Daoy (cell line): ENCODE measurements around the gene NDC1. TPM values are rescaled to one million over a fixed set of nuclear protein-coding genes. Genes with fewer than 3 reads are reported as not detected.

Experiments
- total RNA-seq: library from RNA; depleted of rRNA; stranded (reverse); fragments of >200 nt; shearing (Covaris generic); gene quantifications from 2 replicates; pipeline ENCODE4 v1.2.3, GENCODE V29; 2014; rRNA removed

NDC1 gene
- total RNA-seq, 1 experiment from 2014 or later, result 89.1 TPM

Other genes with a start within 250 kb of the NDC1 start
- gene GLIS1, start 99.1 kb downstream of the NDC1 start, total RNA-seq, result 3.0 and 4.7 TPM in 2 replicates
- 19.7 and 20.9 TPM in 2 replicates for gene YIPF1, start 51.5 kb upstream of the NDC1 start, total RNA-seq
- gene DIO1, start 55.9 kb upstream of the NDC1 start, total RNA-seq, result not detected in 2 replicates
- gene IFT25, start 107.4 kb upstream of the NDC1 start, total RNA-seq, result 57.0 and 67.2 TPM in 2 replicates
- 39.8 and 43.8 TPM in 2 replicates for gene LRRC42, start 108.1 kb upstream of the NDC1 start, total RNA-seq
- gene LDLRAD1, start 179.9 kb upstream of the NDC1 start, total RNA-seq, result not detected in 2 replicates
- 177 and 229 TPM in 2 replicates for gene TMEM59, start 214.9 kb upstream of the NDC1 start, total RNA-seq
- gene TCEANC2, start 215.3 kb upstream of the NDC1 start, total RNA-seq, result 4.9 and 5.0 TPM in 2 replicates